Activated CD4-positive, alpha-beta T cell treated with anti-CD3 and anti-CD28 coated beads, Interleukin-2, amount 50 U/mL, for 1 hour (primary cell): ENCODE results near the gene ZNF202.
"Not testable (repeated sequence)": the region's sequence is repeated elsewhere in the genome, so short reads cannot be mapped to it uniquely, and the experiment has no call there.

Experiments used
- DNase-seq: peaks from one replicate; pipeline ENCODE4 v3.0.0-alpha.2; 2020

ZNF202 gene

DNA sequence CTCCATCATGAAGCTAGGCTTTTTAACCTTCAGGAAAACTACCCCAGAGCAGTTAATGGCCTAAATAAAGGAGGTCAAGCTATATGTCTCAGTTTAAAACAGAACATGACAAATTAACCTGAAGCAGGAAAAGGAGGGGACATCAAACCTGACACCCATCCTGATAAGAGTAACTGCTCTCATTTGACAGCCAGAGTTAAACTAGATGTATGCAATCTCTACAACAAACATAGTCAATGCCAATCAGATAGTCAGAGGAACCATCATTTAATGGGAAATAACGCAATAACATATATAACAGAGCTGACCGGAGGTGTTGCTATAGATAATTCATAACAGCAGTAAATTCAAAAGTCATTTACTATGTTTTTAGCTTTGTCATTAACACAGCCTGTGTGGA is 3.1 kb downstream of the ZNF202 start:
- DNase-seq: no peak

DNA sequence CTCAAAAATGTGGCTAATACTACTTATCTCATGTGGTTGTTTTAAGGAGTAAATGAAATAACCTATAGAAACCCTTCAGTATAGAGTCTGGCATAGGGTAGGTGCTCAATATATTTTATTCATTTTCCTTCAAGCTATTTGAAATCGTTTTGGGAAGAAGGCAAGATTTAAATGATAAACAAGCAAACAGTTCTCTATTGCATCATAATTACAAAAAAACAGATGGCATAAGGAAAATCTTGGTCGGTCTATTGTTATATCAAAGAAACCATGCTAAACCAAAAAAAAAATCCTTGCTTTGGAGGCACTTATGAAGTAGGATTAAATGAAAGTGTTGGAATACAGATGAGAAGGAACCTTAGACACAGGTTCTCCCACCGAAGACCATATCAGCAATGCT is 4.7 kb downstream of the ZNF202 start:
- no peak for DNase-seq

DNA sequence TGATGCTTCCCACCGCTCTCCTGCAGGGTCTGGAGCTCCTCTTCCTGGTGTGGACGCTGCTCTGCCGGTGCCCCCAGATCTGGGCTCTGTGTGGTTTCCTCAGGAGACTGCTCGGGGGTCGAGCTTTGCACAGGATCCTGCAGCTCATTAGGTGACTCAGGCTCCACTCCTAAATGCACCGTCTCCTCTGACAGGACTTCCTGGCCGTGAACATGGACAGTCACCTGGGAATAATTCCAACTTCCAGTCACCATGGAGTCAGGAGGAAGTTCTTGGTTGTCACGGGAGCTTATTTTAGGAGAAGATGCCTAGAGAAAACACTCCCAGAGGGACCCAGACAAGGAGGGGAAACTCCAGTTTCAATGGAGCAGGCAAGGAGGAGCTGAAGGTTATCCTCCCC is 11.9 kb downstream of the ZNF202 start:
- no peak for DNase-seq

- no peak for DNase-seq
Measured at GRCh38 chr11:123725995-123726655, 15.3 kb downstream of the ZNF202 start.

GRCh38 chr11:123719452-123719851 is 22.0 kb downstream of the ZNF202 start:
- no peak for DNase-seq

GRCh38 chr11:123718469-123718868 is 23.0 kb downstream of the ZNF202 start:
- no peak for DNase-seq

DNA sequence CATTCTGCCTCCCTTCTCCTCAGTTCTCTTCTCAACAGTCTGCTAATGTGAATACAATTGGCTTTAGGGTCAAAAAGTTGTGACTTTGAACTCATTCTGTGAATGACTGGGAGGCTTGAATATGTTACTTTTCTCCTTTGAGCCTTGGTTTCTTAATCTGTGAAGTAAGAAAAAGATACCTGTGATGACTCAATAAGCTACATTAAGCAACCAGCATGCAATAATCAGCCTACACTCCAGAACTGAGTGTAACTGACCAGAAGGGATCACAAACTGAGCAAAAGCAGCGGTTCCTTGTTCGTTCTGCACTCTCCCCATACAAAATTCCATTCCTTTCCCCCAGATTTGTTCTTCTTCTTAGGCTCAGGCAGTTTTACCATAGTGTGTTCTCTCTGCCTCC is 23.4 kb downstream of the ZNF202 start:
- no peak for DNase-seq

- not testable (repeated sequence) for DNase-seq
Measured at GRCh38 chr11:123712627-123713026, 28.8 kb downstream of the ZNF202 start.

DNA sequence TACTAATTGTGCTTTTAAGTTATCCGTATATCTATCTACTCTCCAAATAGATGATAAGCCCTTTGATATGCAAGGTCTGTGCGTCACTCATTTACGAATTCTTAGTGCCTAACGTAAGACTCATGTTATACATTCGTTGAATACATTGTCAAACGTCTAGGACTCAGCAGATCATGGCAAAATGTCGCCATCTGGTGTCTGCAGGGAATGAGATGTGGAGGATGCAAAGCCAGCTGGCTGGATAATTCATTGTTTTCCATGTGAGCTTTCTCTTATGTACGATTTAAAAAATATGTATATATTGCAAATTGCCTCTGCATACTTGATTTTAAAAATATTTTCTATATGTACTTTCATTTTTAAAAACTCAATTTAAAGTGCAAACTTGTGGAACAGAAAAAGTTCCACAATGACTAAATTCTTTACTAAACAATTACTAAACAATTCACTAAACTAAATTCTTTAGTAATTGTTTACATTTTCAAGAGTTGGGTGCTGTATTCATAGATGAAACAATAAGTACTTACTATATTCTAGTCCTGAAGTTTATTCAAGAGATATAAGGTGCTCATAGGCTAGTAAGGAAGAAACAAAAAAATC is 33.8 kb downstream of the ZNF202 start:
- peak; percentile 56 for DNase-seq

- DNase-seq: no peak
Measured at GRCh38 chr11:123707206-123707605, 34.3 kb downstream of the ZNF202 start.

- no peak for DNase-seq
Measured at GRCh38 chr11:123704341-123704740, 37.1 kb downstream of the ZNF202 start.

- DNase-seq: no peak
Measured at GRCh38 chr11:123702696-123703095, 38.8 kb downstream of the ZNF202 start.

DNA sequence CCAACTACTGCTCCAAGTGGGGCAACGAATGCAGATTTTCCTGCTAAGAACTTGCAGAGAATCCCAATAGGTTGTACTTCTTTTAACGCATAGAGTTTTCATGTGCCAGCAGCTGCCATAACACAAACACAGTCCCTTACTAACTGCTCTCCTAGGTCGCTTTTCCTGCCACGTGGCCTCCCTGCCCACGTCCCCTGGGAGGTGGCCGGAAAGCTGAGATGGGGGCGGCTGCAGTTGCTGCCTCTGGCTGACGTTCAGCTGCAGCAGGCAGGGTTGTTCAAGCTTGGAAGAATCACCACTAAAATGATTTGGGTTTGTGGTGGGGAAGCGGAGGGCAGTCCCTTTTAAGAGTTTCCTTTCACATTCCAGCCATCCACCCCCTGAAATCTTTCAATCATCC is 39.3 kb downstream of the ZNF202 start:
- DNase-seq: no peak

DNA sequence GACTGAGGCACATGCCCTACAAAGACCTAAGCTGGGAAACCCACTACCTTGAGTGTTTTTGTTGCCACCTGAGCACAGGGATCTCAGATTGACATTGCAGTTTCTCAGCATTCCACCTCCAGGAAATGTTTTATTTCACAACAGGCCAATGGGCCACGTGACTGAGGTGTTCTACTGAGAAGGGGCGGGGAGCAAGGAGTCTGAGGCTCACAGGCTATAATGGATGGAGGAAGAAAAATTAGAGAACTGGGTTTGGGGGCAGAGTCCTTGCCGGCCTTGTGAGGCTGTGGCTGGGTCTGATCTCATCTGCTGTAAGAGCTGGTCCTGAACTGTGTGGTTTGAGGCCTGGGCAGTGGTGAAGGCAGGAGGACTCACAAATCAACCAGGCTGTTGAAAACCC is 40.7 kb downstream of the ZNF202 start:
- no peak for DNase-seq

DNA sequence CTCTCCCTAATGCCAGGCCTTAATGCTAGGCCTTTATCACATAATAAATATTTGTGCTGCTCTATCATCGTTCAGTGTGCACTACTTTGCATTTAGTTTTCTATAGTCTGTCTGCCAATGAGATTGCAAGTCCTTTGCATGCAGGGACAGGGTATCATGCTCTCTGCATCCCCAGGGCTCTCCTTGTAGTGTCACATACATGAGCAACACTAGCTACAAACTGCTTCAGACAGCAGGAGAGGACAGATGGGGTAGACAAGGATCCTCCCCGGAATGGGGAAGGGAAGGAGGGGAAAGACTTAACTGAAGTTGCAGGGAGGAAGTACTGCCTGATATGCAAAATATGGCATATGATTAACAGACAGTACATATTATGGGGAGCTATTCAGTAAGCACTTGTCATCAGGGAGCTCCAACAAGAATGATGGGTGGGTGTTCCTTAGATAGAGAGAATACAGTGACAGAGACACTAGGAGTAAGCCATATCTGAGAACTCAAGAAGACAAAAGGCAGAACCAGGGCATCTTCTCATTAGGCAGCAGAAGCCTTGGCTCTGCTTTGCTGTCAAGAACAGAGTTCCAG is 42.8 kb downstream of the ZNF202 start:
- no peak for DNase-seq

GRCh38 chr11:123696183-123696582 is 45.3 kb downstream of the ZNF202 start:
- DNase-seq: no peak

- no peak for DNase-seq
Measured at GRCh38 chr11:123695231-123695630, 46.2 kb downstream of the ZNF202 start.

DNA sequence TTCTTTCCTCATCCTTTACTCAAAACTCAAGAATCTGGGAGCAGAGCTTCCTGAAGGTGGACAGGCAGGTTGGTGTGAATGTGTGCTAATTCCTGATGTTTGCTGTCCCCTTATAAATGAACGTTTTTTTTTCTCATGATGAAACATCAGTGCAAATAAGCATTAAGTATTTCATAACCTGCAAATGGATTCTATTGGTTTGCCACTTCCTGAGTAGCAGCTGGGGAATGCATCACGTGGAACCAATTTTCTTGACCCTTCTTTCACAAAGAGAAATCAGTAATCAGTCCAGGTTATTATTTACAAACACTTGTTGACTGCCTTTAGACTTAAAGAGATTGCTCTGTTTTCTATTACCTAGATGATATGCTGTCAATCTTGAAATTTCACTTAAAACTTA is 46.9 kb downstream of the ZNF202 start:
- DNase-seq: no peak

DNA sequence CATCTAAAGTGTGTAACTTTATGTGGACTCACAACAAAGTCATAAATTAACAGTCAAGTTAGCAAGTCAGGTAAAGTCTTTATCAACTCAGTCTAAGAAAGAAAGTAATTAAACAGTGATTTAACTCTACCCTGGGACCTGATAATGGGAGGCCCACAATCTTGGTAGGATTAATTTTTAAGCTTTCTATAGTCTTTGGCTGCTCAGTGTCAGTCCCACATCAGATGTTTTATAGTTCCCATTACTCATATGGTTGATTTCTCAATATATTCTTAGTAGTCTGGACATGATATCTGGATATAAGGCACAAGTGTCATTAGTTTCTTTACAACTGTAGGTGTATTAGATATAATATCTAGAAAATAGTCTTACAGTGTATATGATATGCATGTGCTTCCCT is 48.5 kb downstream of the ZNF202 start:
- no peak for DNase-seq

GRCh38 chr11:123690485-123690884 is 51.0 kb downstream of the ZNF202 start:
- no peak for DNase-seq

DNA sequence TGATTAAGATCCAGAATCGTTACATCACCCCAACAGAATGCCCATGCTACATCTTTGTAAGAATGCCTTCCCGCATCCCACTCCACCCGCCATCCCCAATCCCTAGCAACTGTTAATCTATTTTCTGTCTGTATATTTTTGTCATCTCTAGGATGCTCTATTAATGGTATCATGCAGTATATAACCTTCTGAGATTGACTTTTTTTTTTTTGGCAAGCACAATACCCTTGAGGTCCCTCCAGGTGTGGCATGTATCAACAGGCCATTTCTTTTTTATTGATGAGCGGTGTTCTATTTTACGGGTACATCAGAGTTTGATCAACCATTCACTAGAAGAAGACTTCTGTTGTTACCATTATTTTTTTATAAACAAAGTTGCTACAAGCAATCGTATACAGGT is 56.9 kb downstream of the ZNF202 start:
- DNase-seq: no peak

- DNase-seq: no peak
Measured at GRCh38 chr11:123683428-123684170, 57.9 kb downstream of the ZNF202 start.

DNA sequence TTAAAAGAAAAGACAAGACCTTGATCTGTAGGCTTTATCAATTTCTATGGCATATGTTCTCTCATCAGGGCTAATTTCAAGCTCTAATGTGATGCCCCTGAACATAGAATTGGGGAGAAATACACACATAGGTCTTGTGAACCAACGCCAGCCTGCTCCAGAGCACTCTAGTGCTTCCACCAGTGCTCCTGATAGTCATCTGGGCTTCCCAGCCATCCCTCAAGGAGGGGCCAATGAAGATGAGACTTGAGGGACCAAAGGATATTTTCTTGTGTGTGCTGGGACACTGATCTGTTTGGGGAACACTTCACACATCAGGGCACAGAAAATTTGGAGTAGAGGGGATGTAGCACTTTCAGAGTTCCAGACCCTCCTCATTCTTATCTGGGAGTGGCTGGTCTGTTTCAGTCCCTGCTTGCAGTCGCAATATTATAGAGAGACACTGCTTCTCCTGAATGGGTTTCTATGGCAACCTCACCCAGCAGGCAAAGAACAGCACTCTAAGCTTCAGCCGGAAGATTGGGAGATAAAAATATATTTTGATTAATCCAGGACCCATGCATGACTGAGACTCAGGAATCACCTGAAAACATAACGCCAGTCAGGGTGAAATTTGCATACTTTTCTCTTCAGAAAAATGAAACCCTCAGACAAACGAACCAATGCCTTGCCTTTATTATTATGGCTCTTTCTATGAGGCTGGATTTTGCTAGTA is 58.6 kb downstream of the ZNF202 start:
- no peak for DNase-seq
